ENCODE measurements around the gene FAM131C. TPM values are rescaled to one million over a fixed set of nuclear protein-coding genes. Genes with fewer than 3 reads are reported as not detected.
"Not testable (repeated sequence)": the region's sequence is repeated elsewhere in the genome, so short reads cannot be mapped to it uniquely, and the experiment has no call there.

The FAM131C gene
- total RNA-seq, 2 donors from 2014 or later = not detected

- peak in 1 of 2 donors; percentile 31 for DNase-seq
Measured at GRCh38 chr1:16026723-16027484, 46.5 kb downstream of the FAM131C start.

DNA sequence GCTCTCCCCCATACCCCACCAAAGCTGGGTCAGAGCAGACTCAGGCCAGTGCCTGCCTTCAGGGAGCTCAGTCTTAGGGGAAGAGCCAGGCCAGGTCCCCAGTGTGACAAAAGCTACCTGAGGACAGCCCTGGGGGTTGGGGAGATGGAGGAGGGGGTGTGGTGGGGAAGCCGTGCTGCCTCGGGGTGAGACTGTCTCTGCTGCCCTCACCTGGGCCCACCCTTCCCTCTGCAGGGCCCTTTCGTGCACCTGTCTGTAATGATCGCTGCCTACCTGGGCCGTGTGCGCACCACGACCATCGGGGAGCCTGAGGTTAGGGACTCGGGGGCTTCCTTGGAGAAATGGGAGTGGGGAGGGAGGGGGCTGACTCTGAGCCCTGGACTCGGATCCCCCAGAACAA lies 47.1 kb downstream of the FAM131C start:
- ATAC-seq; DNase-seq; intact Hi-C loops (cut with DNase I, micrococcal nuclease): not testable (repeated sequence)

More at GRCh38 chr1:16026723-16027484, 46.5 kb downstream of the FAM131C start:
- ATAC-seq = peak; percentile 49
- intact Hi-C loops (cut with DNase I, micrococcal nuclease) = no loop called here

DNA sequence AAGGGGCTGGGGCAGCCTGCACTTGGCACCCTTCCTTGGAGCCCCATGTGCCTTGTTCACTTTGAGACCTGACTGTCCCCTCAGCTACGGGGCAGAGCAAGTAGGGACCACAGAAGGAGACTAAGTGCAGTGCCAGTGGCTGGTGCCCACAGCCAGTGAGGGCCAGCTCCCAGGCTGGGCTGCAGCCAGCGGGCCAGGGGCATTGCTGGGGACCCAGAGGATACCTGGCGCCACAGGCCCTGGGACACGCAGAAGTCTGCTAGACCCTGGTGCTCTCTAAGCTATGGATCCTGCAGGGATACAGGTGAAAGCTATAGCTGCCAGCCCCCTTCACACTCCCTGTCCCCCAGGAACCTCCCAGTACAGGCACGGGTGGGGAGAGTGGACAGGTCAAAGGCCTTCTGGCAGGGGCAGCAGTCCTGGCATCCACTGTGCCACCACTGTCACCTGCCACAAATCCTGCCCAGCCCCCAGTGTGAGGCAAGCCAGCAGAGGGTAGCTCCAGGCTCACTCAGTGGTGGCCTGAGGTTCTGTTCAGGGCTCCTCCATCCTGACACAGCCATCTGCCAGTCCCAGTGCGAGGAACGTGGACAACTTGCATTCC lies 50.3 kb downstream of the FAM131C start:
- DNase-seq = no peak
- ATAC-seq = no peak
- intact Hi-C loops (cut with DNase I, micrococcal nuclease) = no loop called here

GRCh38 chr1:16022393-16022792 lies 51.1 kb downstream of the FAM131C start:
- intact Hi-C loops (cut with DNase I, micrococcal nuclease) = no loop called here
- DNase-seq (no peak), ATAC-seq (no peak)

DNA sequence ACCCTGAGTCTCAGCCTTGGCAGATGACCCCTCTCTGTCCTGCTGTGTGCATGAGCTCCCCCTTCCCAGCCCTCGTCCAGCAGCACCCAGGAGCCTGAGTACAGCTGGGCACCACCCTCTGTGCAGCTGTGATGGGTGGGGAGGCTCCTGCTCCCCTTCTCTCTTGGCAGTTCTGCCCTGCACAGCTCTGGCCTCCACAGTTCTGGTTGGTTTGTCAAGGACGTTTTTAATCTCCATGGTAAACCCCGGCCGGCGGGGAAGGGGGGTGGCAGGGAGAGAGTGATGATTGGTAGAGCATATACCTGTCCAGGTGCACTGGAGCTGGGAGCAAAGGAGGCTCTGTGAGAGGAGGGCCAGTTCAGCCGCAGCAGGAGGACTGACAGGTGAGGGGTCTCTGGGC lies 51.8 kb downstream of the FAM131C start, which contains the start of gene CLCNKA:
TSS of gene CLCNKA (plus strand) at position 356 of the 400 bp plus-strand sequence. CDS start 584 bp downstream, outside the sequence.
- ATAC-seq (no peak), DNase-seq (no peak)
- intact Hi-C loops (cut with DNase I, micrococcal nuclease) = no loop called here

DNA sequence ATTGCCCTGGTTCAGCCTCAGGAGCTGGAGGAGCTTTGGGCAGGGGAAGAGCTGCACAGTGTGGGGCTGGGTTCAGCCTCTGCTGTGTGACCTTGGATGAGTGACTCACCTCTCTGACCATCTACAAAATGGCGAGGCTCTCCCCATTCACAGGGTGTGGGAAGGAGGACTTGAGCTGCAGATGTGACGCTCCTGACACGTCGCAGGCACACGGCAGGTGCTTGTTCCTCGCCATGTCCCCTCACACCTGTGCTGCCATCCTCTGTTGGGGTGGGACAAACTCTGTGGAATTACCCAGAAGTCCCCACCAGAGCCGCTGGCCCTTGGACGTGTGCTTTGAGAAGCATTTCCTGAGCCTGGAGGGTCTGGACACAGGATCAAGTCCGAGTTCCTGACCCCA lies 52.6 kb downstream of the FAM131C start:
- ATAC-seq = not testable (repeated sequence)

GRCh38 chr1:16020325-16020724 lies 53.1 kb downstream of the FAM131C start:
- intact Hi-C loops (cut with DNase I, micrococcal nuclease) = no loop called here
- DNase-seq = no peak
- no peak for ATAC-seq

More for the DNA sequence above, 52.6 kb downstream of the FAM131C start:
- intact Hi-C loops (cut with DNase I, micrococcal nuclease); DNase-seq: not testable (repeated sequence)

DNA sequence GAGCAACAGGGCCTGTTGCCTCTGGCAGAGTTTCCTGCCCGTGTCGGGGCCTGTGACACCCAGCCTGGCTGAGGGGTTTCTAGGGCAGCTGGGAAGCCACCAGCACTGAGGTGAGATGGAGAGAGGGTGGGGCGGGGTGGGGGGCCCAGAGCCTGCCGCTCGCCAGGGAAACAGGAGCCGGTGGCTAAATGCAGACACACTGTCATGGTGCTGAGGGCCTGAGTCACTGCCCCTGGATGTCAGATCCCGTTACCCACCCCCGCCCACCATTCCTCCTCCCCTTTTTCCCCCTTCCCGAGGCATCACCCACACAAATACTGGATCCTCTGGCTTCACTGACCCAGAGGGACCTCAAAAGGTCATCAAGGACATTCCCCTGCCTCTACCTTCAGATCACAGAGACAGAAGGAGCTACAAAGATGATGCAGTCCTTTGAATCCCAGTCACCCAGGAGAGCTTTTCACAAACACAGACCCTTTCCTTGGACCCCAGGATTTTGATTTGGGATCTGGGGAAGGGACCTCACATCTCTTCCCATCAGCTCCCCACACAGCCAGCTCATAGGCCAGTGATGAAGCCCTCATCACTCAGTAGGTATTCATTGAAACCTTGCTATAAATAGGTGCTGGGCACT lies 53.7 kb downstream of the FAM131C start:
- intact Hi-C loops (cut with DNase I, micrococcal nuclease) = no loop called here
- no peak for ATAC-seq

GRCh38 chr1:16018749-16019643 lies 54.5 kb downstream of the FAM131C start:
- intact Hi-C loops (cut with DNase I, micrococcal nuclease) = no loop called here
- no peak for DNase-seq
- no peak for ATAC-seq

More for the DNA sequence above, 53.7 kb downstream of the FAM131C start:
- DNase-seq = no peak

GRCh38 chr1:16018308-16018707 lies 55.1 kb downstream of the FAM131C start:
- DNase-seq (no peak), ATAC-seq (no peak)
- intact Hi-C loops (cut with DNase I, micrococcal nuclease) = no loop called here

GRCh38 chr1:16017461-16018303 lies 55.8 kb downstream of the FAM131C start, which contains the start of gene HSPB7:
HSPB7 (minus strand) TSS chr1:16018043; CDS start chr1:16017963, 80 bp downstream.
- ATAC-seq (peak; percentile 5), DNase-seq (peak; percentile 58 to 88)
- intact Hi-C loops (cut with DNase I, micrococcal nuclease) = no loop called here

GRCh38 chr1:16017076-16017460 lies 56.4 kb downstream of the FAM131C start:
- DNase-seq (no peak), ATAC-seq (no peak)
- intact Hi-C loops (cut with DNase I, micrococcal nuclease) = no loop called here

DNA sequence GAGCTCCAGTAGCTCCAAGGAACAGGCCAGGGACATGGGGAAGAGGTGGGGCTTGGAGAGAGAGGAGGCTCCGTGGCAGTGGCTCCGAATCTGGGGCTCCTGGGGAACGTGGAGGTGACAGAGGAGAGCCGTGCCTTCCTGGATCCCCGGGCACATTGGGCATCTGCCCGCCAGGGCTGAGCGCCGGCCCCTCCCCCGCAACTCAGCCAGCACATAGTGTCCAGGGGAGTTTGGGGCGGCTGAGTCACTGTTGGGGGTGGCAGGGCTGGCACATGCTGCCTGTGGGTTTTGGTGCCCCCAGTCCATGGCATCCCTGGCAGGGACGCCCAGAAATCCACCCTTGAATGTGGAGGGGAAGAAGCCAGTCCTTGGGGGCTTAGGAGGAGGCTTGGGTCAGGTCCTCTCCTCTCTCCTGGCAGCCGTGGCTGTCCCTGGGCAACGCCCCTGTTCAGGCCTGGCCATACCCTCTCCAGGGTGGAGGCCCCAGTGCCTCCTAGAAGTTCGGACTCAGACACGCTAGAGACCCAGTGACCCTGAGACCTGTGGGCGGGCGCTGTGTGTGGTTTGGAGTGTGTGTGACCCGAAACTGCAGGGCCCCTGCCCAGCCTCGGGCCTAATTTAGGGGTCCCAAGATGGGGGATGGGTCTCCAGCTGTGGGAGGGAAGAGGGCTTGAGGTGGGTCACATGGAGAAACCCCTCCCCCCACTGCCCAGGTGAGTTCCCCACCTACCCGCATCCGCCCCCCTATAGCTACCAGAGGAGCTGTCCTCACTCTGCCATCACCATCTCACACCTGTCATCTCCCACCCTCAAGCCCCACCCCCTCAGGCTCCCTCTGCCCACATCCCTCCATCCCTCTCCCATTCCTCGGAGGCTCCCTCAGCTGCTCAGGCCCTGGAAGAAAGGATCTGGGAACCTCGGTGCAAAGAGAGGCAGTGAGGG lies 57.2 kb downstream of the FAM131C start:
- intact Hi-C loops (cut with DNase I, micrococcal nuclease) = no loop called here
- DNase-seq = peak in 1 of 2 donors; percentile 49

DNA sequence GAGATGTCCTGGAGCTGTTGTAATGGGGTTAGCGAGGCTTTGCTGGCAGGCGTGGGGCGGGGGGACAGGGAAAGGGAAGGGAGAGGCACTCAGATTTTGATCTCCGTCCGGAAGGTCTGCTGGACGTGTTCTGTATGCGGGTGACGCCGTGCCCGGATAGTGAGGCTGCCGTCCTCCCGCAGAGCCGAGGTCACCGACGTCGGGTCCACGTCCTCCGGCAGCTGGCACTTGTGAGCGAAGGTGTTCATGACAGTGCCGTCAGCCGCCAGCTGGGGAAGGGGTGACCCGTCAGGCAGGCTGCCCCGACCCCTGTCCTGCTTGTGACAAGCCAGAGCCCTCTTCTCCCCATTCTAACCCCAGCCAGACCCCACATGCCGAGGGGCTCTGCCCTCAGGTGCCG lies 58.0 kb downstream of the FAM131C start:
- DNase-seq (no peak), ATAC-seq (no peak)
- intact Hi-C loops (cut with DNase I, micrococcal nuclease) = no loop called here

More for the DNA sequence above, 57.2 kb downstream of the FAM131C start:
- no peak for ATAC-seq

DNA sequence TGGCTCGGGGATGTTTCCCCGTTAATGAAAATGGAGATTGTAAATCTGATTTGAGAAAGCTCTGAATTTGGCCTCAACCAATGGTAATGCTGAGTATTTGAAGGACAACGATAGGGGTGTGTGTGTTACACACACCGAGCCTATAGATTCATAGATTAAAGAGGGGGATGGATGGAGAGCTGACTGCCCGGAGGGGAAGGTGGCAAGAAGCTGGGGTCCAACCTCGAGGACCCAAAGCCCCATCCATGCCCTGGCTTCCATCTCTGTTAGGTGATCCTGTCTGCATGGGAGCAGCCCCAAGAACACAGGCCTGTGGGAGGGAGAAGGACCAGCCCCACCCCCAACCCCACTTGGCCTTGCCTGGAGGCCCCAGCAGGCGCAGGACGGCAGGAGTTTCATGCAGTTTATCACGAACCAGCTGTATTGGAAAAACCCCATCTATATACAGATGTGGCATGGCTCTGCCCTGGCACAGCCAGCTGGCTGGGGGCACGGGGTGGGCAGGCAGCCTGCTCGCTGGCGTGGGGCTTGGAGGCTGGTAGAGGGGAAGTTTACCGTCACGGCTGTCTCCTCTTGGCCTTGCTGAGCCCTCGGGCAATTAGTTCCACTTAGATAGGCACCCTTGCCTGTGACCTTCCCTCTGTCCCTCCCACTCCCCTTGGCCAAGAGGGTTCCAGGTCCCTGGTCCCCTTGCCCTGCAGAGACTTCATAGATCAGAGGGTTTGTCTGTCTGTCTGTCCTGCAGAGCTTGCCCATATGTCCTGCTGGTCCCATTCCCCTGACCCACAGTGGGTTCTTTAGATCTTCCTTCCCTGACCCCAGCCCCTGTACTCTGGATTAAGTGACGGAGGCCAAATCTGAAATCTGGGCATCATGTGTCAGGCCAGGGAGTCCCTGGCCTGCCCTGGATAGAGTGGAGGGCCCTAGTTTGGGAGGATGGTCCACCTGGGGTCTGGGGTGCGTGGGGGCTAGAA lies 58.7 kb downstream of the FAM131C start:
- DNase-seq = peak; percentile 44 to 66
- no peak for ATAC-seq
- intact Hi-C loops (cut with DNase I, micrococcal nuclease) = no loop called here

DNA sequence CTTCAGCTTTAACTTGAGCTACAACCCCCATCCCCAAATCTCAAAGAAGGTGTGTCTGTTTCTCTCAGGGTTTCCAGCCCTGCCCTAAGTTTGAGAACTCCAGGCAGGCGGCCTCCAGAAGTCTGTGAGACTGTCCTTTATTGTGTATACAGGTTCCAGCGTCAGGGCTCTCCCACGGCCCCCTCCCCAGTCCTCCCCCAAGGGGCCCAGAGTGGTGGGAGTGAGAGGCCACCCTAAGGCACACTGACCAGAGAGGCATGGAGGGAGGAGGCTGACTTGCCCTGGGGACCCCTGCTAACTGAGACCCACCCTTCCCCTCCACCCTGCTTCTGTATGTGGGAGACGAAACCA lies 59.6 kb downstream of the FAM131C start:
- DNase-seq (no peak), ATAC-seq (peak; percentile 14)
- intact Hi-C loops (cut with DNase I, micrococcal nuclease) = no loop called here
